ENCODE results near the gene FAM151A. TPM values are rescaled to one million over a fixed set of nuclear protein-coding genes. Genes with fewer than 3 reads are reported as not detected.

Gene FAM151A
- polyA plus RNA-seq, 1 donor (not counting 4 experiments of a cell fraction or from before 2014, with no cell fraction given), result 0.07 TPM

- no peak overlapping the region for H3K27ac ChIP-seq (ENCODE audit: control insufficient read depth, insufficient read depth, low read length)
- no peak for DNase-seq (ENCODE audit: low read depth, low spot score)
- TF ChIP-seq EZH2 (IDR thresholded peaks at IDR 0.05; ENCODE audit: low read length) (no peak), CTCF (optimal IDR thresholded peaks at IDR 0.05 in 1 of 3, IDR thresholded peaks at IDR 0.05 in 1 of 3, conservative IDR thresholded peaks at IDR 0.05 in 1 of 3; ENCODE audit: extremely low read depth in 1 of 3, insufficient read depth in 2 of 3, low read length in 3 of 3) (no peak)
- H4K20me1 ChIP-seq (ENCODE audit: control insufficient read depth, extremely low read depth, insufficient read depth, low read length), result no peaks in the 10 kb centered on the region
- no peak overlapping the region for H2AFZ ChIP-seq (ENCODE audit: control insufficient read depth, low read length)
- H3K27me3 ChIP-seq (ENCODE audit: control insufficient read depth, extremely low read depth, insufficient read depth, low read length), result no peaks in the 10 kb centered on the region
- no peak for FAIRE-seq
- H3K9ac ChIP-seq (ENCODE audit: control insufficient read depth, extremely low read depth, insufficient read depth, low read length), result no peak overlapping the region
- H3K4me2 ChIP-seq (ENCODE audit: control insufficient read depth, extremely low read depth, insufficient read depth, low read depth, low read length), result no peak overlapping the region
- peaks cover 2% of the 10 kb centered on the region for H3K9me1 ChIP-seq (ENCODE audit: control insufficient read depth, extremely low read depth, insufficient read depth, low read length)
- no peaks in the 10 kb centered on the region for H3K9me3 ChIP-seq (ENCODE audit: control insufficient read depth, low read depth, low read length)
- peaks cover 16% of the 10 kb centered on the region for H3K4me1 ChIP-seq (ENCODE audit: control insufficient read depth, extremely low read depth, insufficient read depth, low read length)
- H3K4me3 ChIP-seq (ENCODE audit: control insufficient read depth in 2 of 3, extremely low read depth in 1 of 3, insufficient read depth in 2 of 3, low read depth in 1 of 3, low read length in 3 of 3), result no peak overlapping the region
- H3K79me2 ChIP-seq (ENCODE audit: control insufficient read depth, insufficient read depth, low read length), result no peaks in the 10 kb centered on the region
- dilution Hi-C loops (cut with MboI; ENCODE audit: extremely low pct_ligation_motif_present, low sequenced_read_pairs), result no loop called here
- H3K36me3 ChIP-seq (ENCODE audit: control insufficient read depth in 2 of 2, extremely low read depth in 1 of 2, insufficient read depth in 2 of 2, low read length in 2 of 2), result no peaks in the 10 kb centered on the region
Measured at GRCh38 chr1:54575161-54575560, 48.2 kb downstream of the FAM151A start.

GRCh38 chr1:54574158-54574778 lies 49.1 kb downstream of the FAM151A start:
- no peaks in the 10 kb centered on the region for H3K79me2 ChIP-seq (ENCODE audit: control insufficient read depth, insufficient read depth, low read length)
- no peak for DNase-seq (ENCODE audit: low read depth, low spot score)
- dilution Hi-C loops (cut with MboI; ENCODE audit: extremely low pct_ligation_motif_present, low sequenced_read_pairs), result no loop called here
- no peak overlapping the region for H2AFZ ChIP-seq (ENCODE audit: control insufficient read depth, low read length)
- TF ChIP-seq EZH2 (IDR thresholded peaks at IDR 0.05; ENCODE audit: low read length), result no peak
- no peak for TF ChIP-seq CTCF (optimal IDR thresholded peaks at IDR 0.05 in 1 of 3, IDR thresholded peaks at IDR 0.05 in 1 of 3, conservative IDR thresholded peaks at IDR 0.05 in 1 of 3; ENCODE audit: extremely low read depth in 1 of 3, insufficient read depth in 2 of 3, low read length in 3 of 3)
- H3K9me3 ChIP-seq (ENCODE audit: control insufficient read depth, low read depth, low read length), result no peaks in the 10 kb centered on the region
- H3K9me1 ChIP-seq (ENCODE audit: control insufficient read depth, extremely low read depth, insufficient read depth, low read length), result peaks cover 2% of the 10 kb centered on the region
- H3K36me3 ChIP-seq (ENCODE audit: control insufficient read depth in 2 of 2, extremely low read depth in 1 of 2, insufficient read depth in 2 of 2, low read length in 2 of 2), result no peaks in the 10 kb centered on the region
- no peak overlapping the region for H3K9ac ChIP-seq (ENCODE audit: control insufficient read depth, extremely low read depth, insufficient read depth, low read length)
- peaks cover 21% of the 10 kb centered on the region for H3K4me1 ChIP-seq (ENCODE audit: control insufficient read depth, extremely low read depth, insufficient read depth, low read length)
- H3K27ac ChIP-seq (ENCODE audit: control insufficient read depth, insufficient read depth, low read length), result no peak overlapping the region
- no peaks in the 10 kb centered on the region for H3K27me3 ChIP-seq (ENCODE audit: control insufficient read depth, extremely low read depth, insufficient read depth, low read length)
- H3K4me2 ChIP-seq (ENCODE audit: control insufficient read depth, extremely low read depth, insufficient read depth, low read depth, low read length), result no peak overlapping the region
- no peak for FAIRE-seq
- H3K4me3 ChIP-seq (ENCODE audit: control insufficient read depth in 2 of 3, extremely low read depth in 1 of 3, insufficient read depth in 2 of 3, low read depth in 1 of 3, low read length in 3 of 3), result no peak overlapping the region
- no peaks in the 10 kb centered on the region for H4K20me1 ChIP-seq (ENCODE audit: control insufficient read depth, extremely low read depth, insufficient read depth, low read length)

Measured in keratinocyte (primary cell).